Measurements from ENCODE around the gene E4F1.

DNA sequence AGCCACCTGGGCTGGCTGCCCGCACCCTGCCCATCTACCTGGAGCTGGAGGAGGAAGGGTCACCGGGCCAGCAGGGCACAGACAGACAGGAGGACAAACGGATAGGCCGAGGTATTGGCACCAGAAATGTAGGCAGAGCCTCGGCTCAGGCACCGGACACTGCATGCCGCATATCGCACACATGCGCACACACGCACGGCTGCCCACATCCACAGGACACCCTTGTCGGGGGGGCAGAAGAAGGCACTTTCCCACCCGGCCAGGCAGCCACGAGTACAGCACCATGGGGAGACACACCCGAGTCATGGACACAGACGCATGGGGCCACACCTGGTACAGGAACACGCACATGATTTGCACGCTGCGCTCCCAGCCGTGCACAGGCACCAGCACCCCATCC, 41.4 kb upstream of the E4F1 start:
- TF ChIP-seq, protein P1, sequence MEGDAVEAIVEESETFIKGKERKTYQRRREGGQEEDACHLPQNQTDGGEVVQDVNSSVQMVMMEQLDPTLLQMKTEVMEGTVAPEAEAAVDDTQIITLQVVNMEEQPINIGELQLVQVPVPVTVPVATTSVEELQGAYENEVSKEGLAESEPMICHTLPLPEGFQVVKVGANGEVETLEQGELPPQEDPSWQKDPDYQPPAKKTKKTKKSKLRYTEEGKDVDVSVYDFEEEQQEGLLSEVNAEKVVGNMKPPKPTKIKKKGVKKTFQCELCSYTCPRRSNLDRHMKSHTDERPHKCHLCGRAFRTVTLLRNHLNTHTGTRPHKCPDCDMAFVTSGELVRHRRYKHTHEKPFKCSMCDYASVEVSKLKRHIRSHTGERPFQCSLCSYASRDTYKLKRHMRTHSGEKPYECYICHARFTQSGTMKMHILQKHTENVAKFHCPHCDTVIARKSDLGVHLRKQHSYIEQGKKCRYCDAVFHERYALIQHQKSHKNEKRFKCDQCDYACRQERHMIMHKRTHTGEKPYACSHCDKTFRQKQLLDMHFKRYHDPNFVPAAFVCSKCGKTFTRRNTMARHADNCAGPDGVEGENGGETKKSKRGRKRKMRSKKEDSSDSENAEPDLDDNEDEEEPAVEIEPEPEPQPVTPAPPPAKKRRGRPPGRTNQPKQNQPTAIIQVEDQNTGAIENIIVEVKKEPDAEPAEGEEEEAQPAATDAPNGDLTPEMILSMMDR (IDR thresholded peaks at IDR 0.05), result no peak
- no peak for TF ChIP-seq POLR2A (IDR thresholded peaks at IDR 0.05)
